T-helper 2 cell (primary cell): ENCODE results near the gene UBE2G1.
A peak's percentile ranks its signal among the peaks of the same experiment; 100 is the strongest.
"Not testable (repeated sequence)": the region's sequence is repeated elsewhere in the genome, so short reads cannot be mapped to it uniquely, and the experiment has no call there.

Experiments
- DNase-seq, 5 experiments: peaks; one replicate each; pipeline versions ENCODE4 v3.0.0 to v3.0.0-alpha.2; 2012 to 2022

The UBE2G1 gene

DNA sequence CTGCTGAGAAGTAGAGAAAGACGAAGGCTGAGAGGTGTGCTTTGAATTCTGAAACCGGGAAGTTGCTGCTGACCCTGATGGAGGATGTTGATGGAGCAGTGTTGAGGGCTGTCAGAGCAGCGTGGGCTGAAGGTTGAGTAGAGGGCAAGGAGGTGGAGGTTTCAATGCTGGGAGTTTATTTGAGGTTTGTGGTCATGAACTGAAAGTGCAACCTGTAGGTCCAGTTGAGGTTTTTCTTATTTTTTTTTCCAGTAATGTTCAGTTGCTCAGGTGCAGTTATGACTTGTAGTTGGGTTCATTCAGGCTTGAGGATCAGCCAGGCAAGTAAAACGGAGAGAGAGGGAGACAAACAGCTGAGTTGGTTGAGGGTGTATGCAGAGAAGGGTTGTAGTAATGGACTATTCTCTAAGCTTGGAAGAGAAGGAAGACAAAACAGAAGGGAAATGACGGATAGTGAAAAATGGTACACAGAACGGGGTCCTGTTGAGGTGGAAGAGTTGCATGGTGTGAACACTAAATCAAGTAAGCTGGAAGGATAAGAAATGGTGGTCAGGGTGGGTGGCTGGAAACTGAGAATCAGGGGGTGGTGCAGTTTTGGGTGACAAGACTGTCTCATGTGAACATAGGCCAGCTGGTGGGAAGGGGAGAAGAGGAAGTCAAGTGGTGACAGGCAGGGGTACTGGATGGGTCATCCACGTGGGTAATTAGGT lies 8.7 kb upstream of the UBE2G1 start:
- peak in 3 of 5 experiments; percentile 26 to 90 (median 37) for DNase-seq

DNA sequence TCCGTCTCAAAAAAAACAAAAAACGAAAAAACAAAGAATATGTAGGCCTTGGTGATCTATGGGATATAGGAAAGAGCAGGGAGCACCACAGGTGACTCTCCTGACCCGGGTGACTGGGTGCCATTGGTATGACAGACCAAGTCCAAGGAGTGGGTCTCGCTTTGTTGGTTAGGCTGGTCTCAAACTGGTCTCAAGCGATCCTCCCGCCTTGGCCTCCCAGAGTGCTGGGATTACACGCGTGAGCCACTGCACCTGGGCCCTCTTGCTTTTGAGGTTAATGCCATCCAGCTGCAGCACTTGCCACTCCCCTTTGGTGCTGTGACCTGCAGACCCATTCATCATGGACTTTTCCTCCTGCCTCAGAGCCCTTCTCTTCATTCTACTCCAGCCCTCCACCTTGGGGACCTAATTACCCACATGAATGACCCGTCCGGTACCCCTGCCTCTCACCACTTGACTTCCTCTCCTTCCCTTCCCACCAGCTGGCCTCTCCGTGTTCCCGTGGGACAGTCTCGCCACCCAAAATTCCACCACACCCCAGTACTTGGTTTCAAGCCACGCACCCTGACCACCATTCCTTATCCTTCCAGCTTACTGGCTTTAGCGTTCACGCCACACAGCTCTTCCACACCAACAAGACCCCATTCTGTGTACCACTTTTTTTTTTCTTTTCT lies 3.2 kb upstream of the UBE2G1 start:
- no peak for DNase-seq

DNA sequence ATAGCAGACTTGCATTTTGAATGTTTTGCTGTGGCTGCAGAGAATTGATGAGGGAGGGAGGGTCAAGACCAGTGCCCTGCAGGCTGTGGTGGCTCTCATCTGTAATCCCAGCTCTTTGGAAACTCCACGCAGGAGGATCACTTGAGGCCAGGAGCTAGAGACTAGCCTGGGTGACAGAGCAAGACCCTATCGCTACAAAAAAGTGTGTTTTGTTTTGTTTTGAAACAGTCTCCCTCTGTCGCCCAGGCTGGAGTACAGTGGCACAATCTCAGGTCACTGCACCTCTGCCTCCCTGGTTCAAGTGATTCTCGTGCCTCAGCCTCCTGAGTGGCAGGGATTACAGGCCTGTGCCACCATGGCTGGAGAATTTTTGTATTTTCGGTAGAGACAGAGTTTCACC lies 1.9 kb upstream of the UBE2G1 start:
- no peak for DNase-seq

DNA sequence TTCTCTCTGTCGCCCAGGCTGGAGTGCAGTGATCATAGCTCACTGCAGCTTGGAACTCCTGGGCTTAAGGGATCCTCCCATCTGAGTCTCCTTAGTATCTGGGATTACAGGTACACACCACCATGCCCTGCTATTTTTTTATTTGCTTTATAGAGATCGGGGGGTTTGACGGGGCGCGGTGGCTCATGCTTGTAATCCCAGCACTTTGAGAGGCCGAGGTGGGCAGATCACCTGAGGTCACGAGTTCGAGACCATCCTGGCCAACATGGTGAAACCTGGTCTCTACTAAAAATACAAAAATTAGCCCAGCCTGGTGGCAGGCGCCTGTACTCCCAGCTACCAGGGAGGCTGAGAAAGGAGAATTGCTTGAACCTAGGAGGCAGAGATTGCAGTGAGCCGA lies 702 bp upstream of the UBE2G1 start:
- not testable (repeated sequence) for DNase-seq

DNA sequence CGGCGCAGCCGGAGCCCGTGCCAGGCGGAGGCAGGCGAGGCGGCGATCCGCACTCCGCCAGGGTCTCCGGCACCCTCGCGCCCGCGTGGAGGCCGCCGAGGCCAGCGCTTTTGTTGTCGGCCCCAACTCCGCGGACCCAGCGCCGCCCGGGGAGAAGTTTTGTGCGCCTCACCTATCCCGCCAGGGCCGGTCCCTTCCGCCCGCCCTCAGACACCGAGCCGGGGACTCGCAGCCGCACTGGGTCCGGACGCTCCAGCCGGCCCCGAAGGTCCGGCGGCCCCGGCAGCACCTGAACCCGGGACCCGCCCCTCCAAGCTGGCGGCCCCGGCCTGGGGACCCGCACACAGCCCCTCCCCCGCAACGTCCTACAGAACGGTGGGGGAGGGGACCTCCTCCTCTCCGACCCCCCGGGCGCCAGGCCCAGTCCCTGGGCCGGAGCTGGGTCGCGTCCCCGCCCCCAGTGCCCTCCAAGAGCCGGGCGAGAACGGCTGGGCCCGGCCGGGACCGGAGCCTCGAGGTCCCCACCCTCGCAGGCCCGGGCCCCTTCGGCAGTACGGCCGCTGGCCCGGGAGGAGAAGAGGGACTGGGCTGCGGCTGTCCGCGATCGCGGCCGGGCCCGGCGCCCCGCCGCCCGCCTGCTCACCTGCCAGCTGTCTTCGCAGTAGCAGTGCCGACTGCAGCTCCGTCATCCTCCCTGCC lies 698 bp downstream of the UBE2G1 start:
- DNase-seq, result peak in 3 of 5 experiments; percentile 6 to 18 (median 13)

DNA sequence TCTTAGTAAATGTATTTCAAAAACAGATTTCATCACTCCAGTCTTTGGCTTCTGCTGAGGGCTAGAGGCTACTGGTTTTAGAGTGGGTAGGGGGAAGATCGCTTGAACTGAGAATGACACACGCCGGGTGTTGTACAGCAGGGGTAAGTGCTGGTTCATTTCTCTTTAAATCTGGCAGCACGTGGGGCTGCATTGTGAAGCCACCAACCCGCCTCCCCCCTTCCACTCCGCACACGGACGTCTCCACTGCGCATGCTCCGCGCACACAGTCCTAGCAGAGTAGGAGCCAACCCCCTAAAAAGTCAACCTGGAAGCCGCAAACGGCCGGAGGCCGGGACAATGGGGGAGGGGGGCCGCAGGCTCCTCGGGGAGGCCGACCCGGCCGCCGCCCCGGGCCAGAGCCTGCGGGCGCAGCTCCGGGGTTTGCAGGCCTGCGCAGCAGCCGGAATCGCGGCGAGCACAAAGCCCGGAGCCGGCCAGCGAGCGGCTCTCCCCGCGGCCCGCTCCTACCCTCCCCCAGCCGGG lies 1.3 kb downstream of the UBE2G1 start:
- DNase-seq, result peak; percentile 64 to 95 (median 82)

DNA sequence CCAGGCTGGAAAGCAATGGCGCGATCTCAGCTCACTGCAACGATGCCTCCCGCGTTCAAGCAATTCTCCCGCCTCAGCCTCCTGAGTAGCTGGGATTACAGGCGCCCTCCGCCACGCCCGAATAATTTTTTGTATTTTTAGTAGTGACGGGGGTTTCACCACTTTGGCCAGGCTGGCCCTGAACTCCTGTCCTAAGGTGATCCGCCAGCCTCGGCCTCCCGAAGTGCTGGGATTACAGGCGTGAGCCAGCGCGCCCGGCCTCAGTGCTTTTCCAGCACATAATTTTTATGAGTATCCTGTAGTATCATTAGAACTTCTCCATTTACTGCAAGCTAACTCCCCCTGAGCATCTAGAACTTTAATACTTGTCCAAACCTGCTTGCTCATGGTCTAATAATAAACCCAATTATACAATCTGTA lies 1.8 kb downstream of the UBE2G1 start:
- DNase-seq, result no peak

DNA sequence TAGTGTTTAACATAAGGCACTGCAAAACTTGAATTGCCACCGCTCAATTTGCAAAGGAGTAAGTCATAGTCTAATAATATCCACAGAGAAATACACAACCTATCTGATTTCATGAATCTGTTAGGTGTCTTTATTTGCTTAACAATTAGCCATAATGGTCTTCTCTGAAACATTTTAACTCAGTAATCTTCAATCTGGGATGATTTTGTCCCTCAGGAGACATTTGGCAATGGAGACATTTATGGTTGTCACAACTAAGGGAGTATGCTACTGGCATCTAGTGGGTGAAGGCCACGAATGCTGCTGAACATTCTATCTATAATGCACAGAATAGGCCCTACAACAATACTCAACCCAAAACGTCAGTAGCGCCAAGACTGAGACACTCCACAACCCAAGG lies 4.3 kb downstream of the UBE2G1 start:
- peak in 1 of 5 experiments; percentile 14 for DNase-seq

DNA sequence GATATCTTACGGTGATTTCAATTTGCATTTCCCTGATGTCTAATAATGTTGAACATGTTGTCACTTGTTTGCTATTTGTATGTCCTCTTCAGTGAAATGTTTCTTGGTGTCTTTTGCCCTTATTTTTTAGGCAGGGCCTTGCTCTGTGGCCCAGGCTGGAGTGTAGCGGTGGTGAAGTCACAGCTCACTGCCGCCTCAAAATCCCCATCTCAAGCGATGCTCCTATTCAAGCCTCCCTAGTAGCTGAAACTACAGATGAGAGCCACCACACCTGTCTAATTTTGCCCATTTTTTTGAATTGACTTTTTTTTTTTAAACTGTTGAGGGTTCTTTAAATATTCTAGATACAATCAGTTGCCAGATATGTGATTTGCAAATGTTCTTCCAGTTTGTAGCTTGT lies 8.3 kb downstream of the UBE2G1 start:
- DNase-seq, result no peak

DNA sequence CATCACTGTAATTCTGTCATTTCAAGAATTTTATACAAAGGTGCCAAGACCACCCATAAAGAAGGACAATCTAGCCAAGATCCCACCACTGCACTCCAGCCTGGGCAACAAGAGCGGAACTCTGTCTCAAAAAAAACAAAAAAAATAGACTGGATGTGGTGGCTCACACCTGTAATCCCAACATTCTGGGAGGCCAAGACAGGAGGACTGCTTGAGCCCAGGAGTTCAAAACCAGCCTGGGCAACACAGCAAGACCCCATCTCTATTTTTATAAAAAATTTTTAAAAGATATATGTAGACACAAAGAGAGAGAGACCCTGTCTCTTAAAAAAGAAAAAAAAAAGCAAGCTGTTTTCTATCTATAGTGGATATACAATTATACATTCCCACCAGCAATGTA lies 8.8 kb downstream of the UBE2G1 start:
- no peak for DNase-seq

DNA sequence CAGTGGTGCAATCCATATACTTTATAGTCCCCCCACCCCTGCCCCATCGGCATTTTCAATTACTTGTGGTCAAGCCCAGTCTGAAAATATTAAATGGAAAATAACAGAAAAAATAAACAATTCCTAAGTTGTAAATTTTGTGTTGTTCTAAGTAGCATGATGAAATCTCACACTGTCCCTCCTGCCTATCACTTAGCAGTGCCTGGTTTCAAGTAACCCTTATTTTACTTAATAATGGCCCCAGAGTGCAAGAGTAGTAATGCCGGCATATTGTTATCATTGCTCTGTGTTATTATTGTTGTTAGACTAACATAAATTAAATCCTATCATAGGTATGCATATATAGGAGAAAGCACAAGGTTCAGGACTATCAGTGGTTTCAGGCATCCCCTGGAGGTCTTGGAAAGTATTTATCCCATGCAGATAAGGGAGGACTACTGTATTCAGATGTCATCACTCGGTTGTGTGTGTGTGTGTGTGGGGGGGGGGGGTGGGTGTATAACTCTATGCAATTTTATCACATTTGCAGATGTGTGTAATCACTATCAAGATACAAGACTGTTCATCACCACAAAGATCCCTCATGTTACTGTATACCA lies 9.3 kb downstream of the UBE2G1 start:
- no peak for DNase-seq

DNA sequence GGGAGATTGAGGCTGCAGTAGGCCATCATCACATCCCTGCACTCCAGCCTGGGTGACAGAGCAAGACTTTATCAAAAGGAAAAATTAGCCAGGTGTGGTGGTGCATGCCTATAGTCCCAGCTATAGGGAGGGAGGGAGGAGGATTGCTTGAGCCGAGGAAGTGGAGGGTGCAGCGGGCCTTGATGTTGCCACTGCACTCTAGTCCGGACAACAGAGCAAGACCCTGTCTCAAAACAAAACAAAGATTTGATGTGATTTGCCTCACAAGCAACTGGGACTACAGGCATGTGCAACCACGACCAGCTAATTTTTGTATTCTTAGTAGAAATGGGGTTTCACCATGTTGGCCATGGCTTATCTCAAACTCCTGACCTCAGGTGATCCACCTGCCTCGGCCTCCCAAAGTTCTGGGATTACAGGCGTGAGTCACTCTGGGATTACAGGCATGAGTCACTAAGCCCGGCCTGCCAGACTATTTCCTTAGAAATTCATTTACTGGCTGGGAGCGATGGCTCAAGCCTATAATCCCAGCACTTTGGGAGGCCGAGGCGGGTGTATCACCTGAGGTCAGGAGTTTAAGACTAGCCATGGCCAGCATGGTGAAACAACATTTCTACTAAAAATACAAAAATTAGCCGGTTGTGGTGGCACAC lies 11.5 kb downstream of the UBE2G1 start:
- no peak for DNase-seq

DNA sequence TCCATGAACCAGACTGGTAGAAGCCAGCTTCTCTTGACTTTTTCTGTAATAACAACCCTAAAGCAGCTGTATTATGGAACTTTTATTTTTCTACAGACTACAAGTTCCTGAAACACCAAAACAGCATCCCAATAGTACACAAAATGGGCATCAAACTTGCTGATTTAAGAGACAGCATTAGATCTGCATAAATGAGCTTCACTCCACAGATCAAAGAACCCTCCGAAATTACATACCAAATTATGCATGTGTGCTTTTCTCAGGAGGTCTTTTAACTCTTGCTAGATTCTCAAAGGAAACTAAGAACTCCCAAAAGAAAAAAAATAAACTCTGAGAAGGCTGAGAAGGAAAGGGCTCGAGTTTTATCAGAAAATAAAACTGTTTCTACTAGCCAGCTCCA lies 12.3 kb downstream of the UBE2G1 start:
- DNase-seq, result no peak

DNA sequence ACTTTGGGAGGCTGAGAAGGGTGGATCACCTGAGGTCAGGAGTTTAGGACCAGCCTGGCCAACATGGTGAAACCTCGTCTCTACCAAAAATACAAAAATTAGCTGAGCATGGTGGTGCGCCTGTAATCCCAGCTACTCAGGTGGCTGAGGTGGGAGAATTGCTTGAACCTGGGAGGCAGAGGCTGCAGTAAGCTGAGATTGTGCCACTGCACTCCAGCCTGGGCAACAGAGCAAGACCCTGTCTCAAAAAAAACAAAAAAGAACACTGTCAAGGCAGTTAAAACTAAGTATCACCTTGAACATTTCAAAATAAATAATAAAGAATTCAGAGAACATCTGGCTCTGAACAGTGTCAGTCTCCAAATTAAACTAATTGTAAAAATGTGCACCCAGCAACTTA lies 16.3 kb downstream of the UBE2G1 start:
- not testable (repeated sequence) for DNase-seq

DNA sequence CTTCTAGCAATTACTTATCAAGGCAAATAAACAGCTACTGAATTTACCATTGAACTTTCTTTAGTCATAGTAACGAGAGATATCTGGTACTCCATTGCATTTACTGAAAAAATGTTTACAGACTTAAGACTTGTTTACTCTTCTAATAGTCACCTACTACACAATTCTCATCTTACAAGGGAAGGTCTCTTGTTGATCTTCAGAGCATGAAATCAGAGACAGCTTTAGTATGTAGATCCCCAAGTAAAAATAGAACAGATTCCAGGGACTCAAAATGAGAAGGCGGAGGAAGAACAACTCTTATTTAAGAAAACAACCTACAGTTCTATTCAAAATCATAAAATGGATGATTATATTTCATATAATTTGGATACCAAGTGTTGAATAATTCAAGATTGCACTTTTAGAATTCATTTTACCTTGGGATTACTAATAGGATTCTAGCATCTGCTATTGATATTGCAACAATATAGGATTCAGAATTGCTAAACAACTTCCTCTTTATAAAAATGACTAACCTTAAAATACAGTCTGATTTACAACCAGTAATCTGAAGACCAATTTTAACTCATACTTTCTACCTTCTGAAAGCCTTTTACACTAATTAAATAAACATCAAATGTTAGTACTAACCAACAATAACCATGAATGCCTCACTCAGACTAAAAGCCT lies 20.8 kb downstream of the UBE2G1 start:
- DNase-seq, result no peak

DNA sequence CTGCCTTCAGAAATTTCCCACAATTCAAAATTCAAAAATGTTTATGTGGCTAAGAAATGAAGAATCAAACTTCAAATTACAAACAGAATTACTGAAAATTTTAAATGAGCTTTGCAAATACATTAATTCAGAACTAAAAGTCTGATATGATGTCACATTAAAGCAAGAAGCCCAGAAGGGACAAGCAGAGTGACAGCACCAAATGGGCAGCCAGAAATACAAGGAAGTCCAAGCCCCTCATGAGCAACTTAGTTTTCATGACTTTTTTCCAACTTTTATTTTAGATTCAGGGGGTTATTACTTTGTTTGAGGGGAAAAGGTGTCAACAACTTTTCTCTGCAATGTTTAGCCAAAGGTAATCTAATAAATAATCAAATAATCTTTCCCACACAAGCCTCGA lies 21.5 kb downstream of the UBE2G1 start:
- DNase-seq, result no peak

DNA sequence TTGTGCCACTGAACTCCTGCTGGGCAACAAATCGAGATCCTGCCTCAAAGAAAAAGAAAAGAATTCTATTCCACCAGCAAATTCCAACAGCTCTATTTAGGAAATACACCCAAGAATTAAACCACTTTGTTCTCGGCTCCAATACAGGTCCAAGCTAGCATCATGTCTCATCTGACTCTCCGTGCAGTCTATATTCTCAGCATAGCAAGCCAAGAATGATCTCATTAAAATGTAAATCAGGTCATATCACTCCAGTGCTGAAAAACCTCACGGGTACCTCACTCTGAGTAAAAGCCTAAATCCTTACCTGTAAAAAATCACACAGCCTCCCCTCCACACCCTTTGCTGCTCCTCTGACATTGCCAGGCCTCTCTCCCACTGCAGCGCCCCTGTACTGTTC lies 23.9 kb downstream of the UBE2G1 start:
- no peak for DNase-seq

DNA sequence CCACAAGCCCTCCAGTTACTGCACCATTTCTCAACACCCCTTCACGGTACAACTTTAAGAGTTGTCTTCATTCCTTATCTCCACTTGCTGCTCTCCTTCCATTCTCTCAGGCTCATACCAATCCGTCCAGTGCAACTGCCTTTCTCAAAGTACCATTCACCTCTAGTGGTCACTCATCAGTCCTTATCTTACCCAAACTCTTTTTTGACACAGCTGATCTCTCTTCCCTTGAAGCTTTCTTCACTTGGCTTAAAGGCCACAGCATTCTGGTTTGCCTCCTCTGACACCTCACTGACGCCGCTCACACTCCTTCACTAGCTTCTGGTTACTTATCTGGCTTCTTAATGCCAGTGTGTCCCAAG lies 24.9 kb downstream of the UBE2G1 start:
- DNase-seq, result no peak

DNA sequence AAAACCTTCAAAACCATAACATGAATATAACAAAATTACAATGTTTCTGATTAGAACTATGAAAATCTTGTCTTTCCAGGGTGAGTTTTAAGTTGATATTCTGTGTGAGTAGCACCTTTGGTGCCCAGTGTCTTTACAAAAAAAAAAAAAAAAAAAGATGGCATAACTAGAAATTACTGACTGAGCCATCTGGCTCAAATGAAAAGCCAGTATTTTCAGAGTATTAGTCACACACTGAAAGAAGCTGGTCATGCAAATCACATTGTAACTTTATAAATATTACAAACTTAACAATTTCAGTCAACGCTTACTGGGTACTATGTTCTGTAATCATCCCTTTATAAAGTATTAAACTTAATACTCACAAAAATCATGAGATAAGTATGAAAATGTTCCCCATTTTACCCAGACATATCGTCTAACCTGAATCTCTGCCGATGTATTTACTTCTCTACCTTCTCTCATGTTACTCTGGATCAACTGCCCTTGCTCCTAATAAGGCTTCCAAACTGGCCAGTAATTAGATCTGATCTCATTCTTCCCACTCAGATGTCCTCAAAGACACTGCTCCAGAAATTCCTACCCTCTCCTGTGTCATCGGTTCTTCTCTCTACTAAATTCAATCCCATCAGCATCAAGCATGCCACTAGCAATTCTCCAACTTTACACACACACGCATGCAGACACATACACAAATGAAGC lies 25.4 kb downstream of the UBE2G1 start:
- no peak for DNase-seq

DNA sequence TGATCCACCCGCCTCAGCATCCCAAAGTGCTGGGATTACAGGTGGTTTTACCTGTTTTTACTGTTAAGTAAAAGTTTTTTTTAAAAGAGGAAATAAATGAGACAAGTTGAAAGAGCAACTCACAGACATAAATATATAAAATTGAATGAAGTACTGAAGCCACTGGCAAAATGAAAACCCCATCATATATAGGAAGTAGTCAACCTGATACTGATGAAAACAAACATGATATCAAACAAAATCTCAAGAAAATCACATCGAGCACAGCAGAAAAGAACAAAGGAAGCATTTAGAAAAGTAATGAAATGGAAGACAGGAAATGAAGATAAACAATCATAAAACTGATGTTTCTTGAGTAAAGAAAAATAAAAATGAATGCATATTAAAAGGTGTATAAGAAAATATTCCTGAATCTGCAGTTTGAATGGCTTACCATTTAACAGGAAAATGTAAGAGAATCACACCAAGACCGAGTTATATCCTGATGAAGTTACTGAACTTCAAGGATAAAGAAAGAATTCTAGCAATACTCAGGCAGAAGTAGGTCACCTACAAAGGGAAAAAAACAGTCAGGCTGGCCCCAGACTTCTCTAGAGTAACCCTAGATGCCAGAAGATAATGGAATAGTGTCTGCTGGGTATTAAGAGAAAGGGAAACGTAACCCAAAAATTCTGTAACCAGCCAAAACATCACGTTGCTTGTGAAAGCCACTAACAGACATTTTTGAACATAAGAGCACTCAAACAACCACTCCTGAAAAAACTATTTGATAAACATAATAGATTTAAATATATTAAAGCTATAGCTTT lies 31.5 kb downstream of the UBE2G1 start:
- peak in 2 of 5 experiments; percentile 29 to 53 for DNase-seq

DNA sequence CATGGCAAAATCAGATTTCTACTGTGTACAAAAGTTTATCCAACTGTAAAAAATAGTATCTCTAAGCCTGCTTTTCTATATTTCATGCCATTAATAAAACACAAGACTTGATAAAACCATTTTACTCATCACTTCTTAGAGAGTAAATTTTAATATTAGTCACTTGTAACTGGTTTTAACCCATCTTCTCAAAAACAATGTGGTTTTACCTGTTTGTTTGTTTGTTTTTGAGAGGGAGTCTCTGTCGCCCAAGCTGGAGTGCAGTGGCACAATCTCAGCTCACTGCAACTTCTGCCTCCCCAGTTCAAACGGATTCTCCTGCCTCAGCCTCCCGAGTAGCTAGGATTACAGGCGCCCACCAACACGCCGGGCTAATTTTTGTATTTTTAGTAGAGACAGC lies 32.1 kb downstream of the UBE2G1 start:
- peak in 1 of 5 experiments; percentile 21 for DNase-seq
